ENCODE results near the gene LAMC3. TPM values are rescaled to one million over a fixed set of nuclear protein-coding genes. Genes with fewer than 3 reads are reported as not detected.

Gene LAMC3
- total and polyA plus RNA-seq, 2 experiments from 2014 or later: 29.5 to 43.4 TPM

DNA sequence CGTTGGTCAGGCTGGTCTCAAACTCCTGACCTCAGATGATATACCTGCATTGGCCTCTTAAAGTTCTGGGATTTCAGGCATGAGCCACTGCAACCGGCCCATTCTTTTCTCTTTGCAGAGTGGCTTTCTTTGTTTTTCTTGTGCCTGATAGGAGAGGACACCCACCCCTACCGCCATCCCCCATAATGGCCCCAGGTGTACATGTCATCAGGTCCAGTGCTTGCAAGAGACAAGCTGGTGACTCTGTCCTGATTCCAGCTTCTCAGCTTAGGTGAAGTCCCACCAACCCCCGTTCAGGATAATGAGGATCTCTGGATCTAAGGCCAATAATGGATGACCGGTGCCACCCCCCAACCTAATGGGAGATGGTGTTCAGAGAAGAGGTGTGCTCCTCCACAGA lies 85.0 kb downstream of the LAMC3 start:
- Histone ChIP-seq H3K9me2 (replicated peaks; ENCODE audit: insufficient read depth) (no peaks in the 10 kb centered on the region), H2AFZ (no peak overlapping the region), H3K4me1 (ENCODE audit: insufficient read depth) (peaks cover 9% of the 10 kb centered on the region), H3K4me3 (no peak overlapping the region), H4K20me1 (ENCODE audit: insufficient read depth, poor library complexity, severe bottlenecking) (no peaks in the 10 kb centered on the region), H3K9me3 (ENCODE audit: low read depth) (no peaks in the 10 kb centered on the region), H3K36me3 (replicated peaks; ENCODE audit: insufficient read depth, low read depth) (no peaks in the 10 kb centered on the region), H3K4me2 (no peak overlapping the region), H3K27me3 (peaks cover 15% of the 10 kb centered on the region), H3K79me2 (no peaks in the 10 kb centered on the region), H3K27ac (no peak overlapping the region)
- 87% methylated on average over 5 of the region's 5 CpGs for WGBS (ENCODE audit: low lambda C conversion rate, missing lambda C conversion rate)
- DNase-seq (ENCODE audit: low spot score): no peak
- no peak for TF ChIP-seq EZH2phosphoT487 (IDR thresholded peaks at IDR 0.05; ENCODE audit: low read depth, severe bottlenecking, unreplicated experiment)
- TF ChIP-seq, protein P1, sequence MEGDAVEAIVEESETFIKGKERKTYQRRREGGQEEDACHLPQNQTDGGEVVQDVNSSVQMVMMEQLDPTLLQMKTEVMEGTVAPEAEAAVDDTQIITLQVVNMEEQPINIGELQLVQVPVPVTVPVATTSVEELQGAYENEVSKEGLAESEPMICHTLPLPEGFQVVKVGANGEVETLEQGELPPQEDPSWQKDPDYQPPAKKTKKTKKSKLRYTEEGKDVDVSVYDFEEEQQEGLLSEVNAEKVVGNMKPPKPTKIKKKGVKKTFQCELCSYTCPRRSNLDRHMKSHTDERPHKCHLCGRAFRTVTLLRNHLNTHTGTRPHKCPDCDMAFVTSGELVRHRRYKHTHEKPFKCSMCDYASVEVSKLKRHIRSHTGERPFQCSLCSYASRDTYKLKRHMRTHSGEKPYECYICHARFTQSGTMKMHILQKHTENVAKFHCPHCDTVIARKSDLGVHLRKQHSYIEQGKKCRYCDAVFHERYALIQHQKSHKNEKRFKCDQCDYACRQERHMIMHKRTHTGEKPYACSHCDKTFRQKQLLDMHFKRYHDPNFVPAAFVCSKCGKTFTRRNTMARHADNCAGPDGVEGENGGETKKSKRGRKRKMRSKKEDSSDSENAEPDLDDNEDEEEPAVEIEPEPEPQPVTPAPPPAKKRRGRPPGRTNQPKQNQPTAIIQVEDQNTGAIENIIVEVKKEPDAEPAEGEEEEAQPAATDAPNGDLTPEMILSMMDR (IDR thresholded peaks at IDR 0.05; ENCODE audit: poor library complexity): no peak
- no peak for TF ChIP-seq EZH2 (IDR thresholded peaks at IDR 0.05; ENCODE audit: borderline replicate concordance)

DNA sequence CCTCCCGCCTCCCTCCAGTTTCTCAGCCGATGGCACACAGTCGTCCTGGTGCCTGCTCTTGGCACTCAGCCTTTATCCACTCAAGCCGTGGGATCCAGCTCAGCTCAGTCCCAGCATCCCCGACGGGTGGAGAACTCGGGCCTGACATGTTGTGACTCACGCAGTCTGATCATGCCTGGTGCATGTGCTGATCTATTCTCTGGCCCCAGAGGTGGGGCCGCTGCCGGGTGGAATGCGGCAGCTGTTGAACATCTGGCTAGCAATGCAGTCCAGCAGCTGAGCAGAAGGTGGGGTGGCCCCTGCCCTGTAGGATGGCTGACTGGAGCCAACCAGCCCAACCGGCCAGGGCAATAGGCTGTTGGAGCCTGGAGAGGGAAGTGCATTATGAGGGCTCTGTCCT lies 85.6 kb downstream of the LAMC3 start:
- Histone ChIP-seq H2AFZ (no peak overlapping the region), H3K27ac (no peak overlapping the region), H3K4me2 (no peak overlapping the region), H3K36me3 (replicated peaks; ENCODE audit: insufficient read depth, low read depth) (no peaks in the 10 kb centered on the region), H3K4me3 (no peak overlapping the region), H3K9me2 (replicated peaks; ENCODE audit: insufficient read depth) (no peaks in the 10 kb centered on the region), H3K9me3 (ENCODE audit: low read depth) (no peaks in the 10 kb centered on the region), H3K4me1 (ENCODE audit: insufficient read depth) (peaks cover 9% of the 10 kb centered on the region), H4K20me1 (ENCODE audit: insufficient read depth, poor library complexity, severe bottlenecking) (no peaks in the 10 kb centered on the region), H3K79me2 (no peaks in the 10 kb centered on the region), H3K27me3 (peaks cover 15% of the 10 kb centered on the region)
- WGBS (ENCODE audit: low lambda C conversion rate, missing lambda C conversion rate): 60% methylated on average over 12 of the region's 12 CpGs
- DNase-seq (ENCODE audit: low spot score): peak; percentile 35
- TF ChIP-seq EZH2phosphoT487 (IDR thresholded peaks at IDR 0.05; ENCODE audit: low read depth, severe bottlenecking, unreplicated experiment) (no peak), EZH2 (IDR thresholded peaks at IDR 0.05; ENCODE audit: borderline replicate concordance) (no peak)
- TF ChIP-seq, protein P1 (IDR thresholded peaks at IDR 0.05; ENCODE audit: poor library complexity): no peak

DNA sequence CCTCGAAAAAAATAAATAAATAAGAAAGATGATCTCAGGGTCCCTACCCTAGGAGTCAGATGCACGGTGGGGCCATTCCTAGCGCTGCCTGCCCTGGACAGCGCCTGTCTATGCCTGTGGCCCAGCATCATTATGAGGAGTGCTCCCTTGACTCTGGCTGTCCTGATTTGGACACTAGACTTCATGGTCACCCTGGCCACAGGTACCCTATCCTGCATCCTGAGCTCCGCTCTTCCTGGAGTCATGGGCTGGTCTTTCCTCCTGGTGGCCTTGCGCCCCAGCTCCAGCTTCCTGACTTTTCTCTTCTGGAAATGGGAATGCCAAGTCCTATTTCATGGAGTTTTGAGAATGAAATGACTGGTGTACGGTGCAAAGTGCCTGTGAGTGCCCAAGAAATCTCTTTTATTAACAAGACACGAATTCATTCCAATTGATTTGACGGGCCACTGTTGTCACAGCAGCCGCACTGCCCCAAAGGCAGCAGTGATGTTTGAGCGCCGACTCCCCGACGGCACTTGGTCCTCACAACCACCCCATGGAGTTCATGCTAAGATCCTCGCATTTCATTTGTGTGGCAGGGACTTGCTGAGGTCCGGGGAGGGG lies 86.8 kb downstream of the LAMC3 start:
- peak overlapping the region; percentile 99 for H3K4me2 ChIP-seq
- H2AFZ ChIP-seq: peak overlapping the region; percentile 88
- peak overlapping the region; percentile 21 for H3K4me3 ChIP-seq
- no peaks in the 10 kb centered on the region for H3K9me2 ChIP-seq (replicated peaks; ENCODE audit: insufficient read depth)
- peaks cover 9% of the 10 kb centered on the region for H3K4me1 ChIP-seq (ENCODE audit: insufficient read depth)
- peaks cover 15% of the 10 kb centered on the region for H3K27me3 ChIP-seq
- no peak for DNase-seq (ENCODE audit: low spot score)
- TF ChIP-seq EZH2 (IDR thresholded peaks at IDR 0.05; ENCODE audit: borderline replicate concordance): no peak
- no peaks in the 10 kb centered on the region for H3K36me3 ChIP-seq (replicated peaks; ENCODE audit: insufficient read depth, low read depth)
- H3K9me3 ChIP-seq (ENCODE audit: low read depth): no peaks in the 10 kb centered on the region
- 39% methylated on average over 16 of the region's 16 CpGs for WGBS (ENCODE audit: low lambda C conversion rate, missing lambda C conversion rate)
- H3K79me2 ChIP-seq: no peaks in the 10 kb centered on the region
- no peak overlapping the region for H3K27ac ChIP-seq
- no peaks in the 10 kb centered on the region for H4K20me1 ChIP-seq (ENCODE audit: insufficient read depth, poor library complexity, severe bottlenecking)

DNA sequence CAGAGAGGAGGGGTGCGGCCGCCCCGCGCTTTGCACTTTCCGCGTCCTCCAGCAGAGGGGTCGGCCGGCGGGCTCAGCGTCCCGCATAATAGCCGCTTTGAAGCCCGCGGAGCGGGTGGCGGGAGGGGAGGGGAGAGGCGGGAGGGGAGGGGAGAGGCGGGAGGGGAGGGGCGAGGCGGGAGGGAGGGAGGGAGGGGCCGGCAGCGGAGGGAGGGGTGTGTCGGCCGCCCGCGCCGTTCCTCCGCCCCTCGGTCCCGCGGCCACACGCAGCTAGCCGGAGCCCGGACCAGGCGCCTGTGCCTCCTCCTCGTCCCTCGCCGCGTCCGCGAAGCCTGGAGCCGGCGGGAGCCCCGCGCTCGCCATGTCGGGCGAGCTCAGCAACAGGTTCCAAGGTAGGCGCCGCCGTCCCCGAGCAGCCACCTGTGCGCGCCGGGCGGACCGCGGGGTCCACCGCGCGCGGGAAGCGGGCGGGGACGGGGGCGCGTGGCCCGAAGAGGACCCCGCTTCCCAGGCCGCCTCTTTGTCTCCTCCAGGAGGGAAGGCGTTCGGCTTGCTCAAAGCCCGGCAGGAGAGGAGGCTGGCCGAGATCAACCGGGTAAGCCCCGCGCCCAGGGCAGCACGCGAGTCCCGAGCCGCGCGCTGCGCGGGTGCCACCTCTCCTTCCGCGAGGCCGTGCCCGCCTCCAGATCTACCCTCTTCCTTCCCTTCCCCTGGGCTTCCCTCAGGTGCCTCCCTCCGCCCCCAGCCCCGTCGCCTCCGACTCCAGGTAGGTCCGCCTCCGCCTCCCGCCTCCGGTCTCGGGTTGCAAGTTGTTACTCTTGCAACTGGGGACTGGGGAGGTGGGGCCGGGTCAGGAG lies 87.5 kb downstream of the LAMC3 start, which contains the start of gene AIF1L:
AIF1L (plus strand) TSS at position 263 of the 857 bp plus-strand sequence; CDS start at position 362, 99 bp downstream.
- peak within 1 kb of the TSS; percentile 88 for H2AFZ ChIP-seq
- H3K4me3 ChIP-seq: peak within 1 kb of the TSS; percentile 52
- no peaks in the 10 kb centered on the region for H4K20me1 ChIP-seq (ENCODE audit: insufficient read depth, poor library complexity, severe bottlenecking)
- under 1% methylated on average over 40 of the region's 99 CpGs for WGBS (ENCODE audit: low lambda C conversion rate, missing lambda C conversion rate)
- peak; percentile 72 for DNase-seq (ENCODE audit: low spot score)
- TF ChIP-seq, protein P1 (IDR thresholded peaks at IDR 0.05; ENCODE audit: poor library complexity): peak; percentile 14
- TF ChIP-seq EZH2phosphoT487 (IDR thresholded peaks at IDR 0.05; ENCODE audit: low read depth, severe bottlenecking, unreplicated experiment): no peak
- peaks cover 9% of the 10 kb centered on the region for H3K4me1 ChIP-seq (ENCODE audit: insufficient read depth)
- H3K36me3 ChIP-seq (replicated peaks; ENCODE audit: insufficient read depth, low read depth): no peaks in the 10 kb centered on the region
- H3K27ac ChIP-seq: no peak within 1 kb of the TSS
- H3K9me3 ChIP-seq (ENCODE audit: low read depth): no peaks in the 10 kb centered on the region
- H3K4me2 ChIP-seq: peak within 1 kb of the TSS; percentile 99
- no peaks in the 10 kb centered on the region for H3K9me2 ChIP-seq (replicated peaks; ENCODE audit: insufficient read depth)
- H3K79me2 ChIP-seq: no peaks in the 10 kb centered on the region
- H3K27me3 ChIP-seq: peaks cover 15% of the 10 kb centered on the region
